ENCODE data around the gene CRYBG1.
"Not testable (repeated sequence)": the region's sequence is repeated elsewhere in the genome, so short reads cannot be mapped to it uniquely, and the experiment has no call there.

The CRYBG1 gene

GRCh38 chr6:106555767-106556166, 195.2 kb downstream of the CRYBG1 start:
- ATAC-seq, result no peak

GRCh38 chr6:106556368-106556960, 195.9 kb downstream of the CRYBG1 start:
- ATAC-seq, result no peak

GRCh38 chr6:106557837-106558236, 197.3 kb downstream of the CRYBG1 start:
- no peak for ATAC-seq

GRCh38 chr6:106558364-106558763, 197.8 kb downstream of the CRYBG1 start:
- no peak for ATAC-seq

GRCh38 chr6:106559659-106560058, 199.1 kb downstream of the CRYBG1 start:
- ATAC-seq, result not testable (repeated sequence)

GRCh38 chr6:106560996-106561685, 200.6 kb downstream of the CRYBG1 start:
- no peak for ATAC-seq

GRCh38 chr6:106561686-106562405, 201.3 kb downstream of the CRYBG1 start:
- ATAC-seq, result no peak

GRCh38 chr6:106563614-106564013, 203.1 kb downstream of the CRYBG1 start:
- no peak for ATAC-seq

- no peak for ATAC-seq
These were observed 204.0 kb downstream of the CRYBG1 start for GRCh38 chr6:106564476-106564875.

- peak; percentile 46 to 49 for ATAC-seq
These were observed 208.0 kb downstream of the CRYBG1 start for GRCh38 chr6:106568530-106568929.

GRCh38 chr6:106569428-106569827, 208.9 kb downstream of the CRYBG1 start:
- no peak for ATAC-seq

GRCh38 chr6:106572436-106572835, 211.9 kb downstream of the CRYBG1 start:
- ATAC-seq, result no peak

- ATAC-seq, result no peak
These were observed 212.5 kb downstream of the CRYBG1 start for GRCh38 chr6:106572875-106573585.

- no peak for ATAC-seq
These were observed 214.4 kb downstream of the CRYBG1 start for GRCh38 chr6:106574741-106575458.

GRCh38 chr6:106579281-106579680, 218.8 kb downstream of the CRYBG1 start:
- ATAC-seq, result no peak

- ATAC-seq, result no peak
These were observed 221.0 kb downstream of the CRYBG1 start for GRCh38 chr6:106581468-106581867.

GRCh38 chr6:106586815-106587415, 226.4 kb downstream of the CRYBG1 start:
- ATAC-seq, result no peak

GRCh38 chr6:106588937-106589336, 228.4 kb downstream of the CRYBG1 start:
- ATAC-seq, result not testable (repeated sequence)

GRCh38 chr6:106591111-106591825, 230.8 kb downstream of the CRYBG1 start:
- no peak for ATAC-seq

GRCh38 chr6:106599440-106599839, 238.9 kb downstream of the CRYBG1 start:
- ATAC-seq, result no peak

GRCh38 chr6:106600329-106600728, 239.8 kb downstream of the CRYBG1 start:
- no peak for ATAC-seq
